HT1080 (cell line): Measurements from ENCODE around the gene C3orf52. TPM values are rescaled to one million over a fixed set of nuclear protein-coding genes. Genes with fewer than 3 reads are reported as not detected.
A peak's percentile ranks its signal among the peaks of the same experiment; 100 is the strongest.

ENCODE experiments used
- DNase-seq: peaks from one replicate; pipeline ENCODE4 v3.0.0-alpha.2; 2015; ENCODE audit warnings: low read depth
- total RNA-seq: library from RNA; depleted of rRNA; stranded (reverse); fragments of >200 nt; shearing (Covaris generic); gene quantifications from 2 replicates; pipeline ENCODE4 v1.2.3, GENCODE V29; 2014

The C3orf52 gene
- total RNA-seq, 1 experiment from 2014 or later: 21.5 TPM

DNA sequence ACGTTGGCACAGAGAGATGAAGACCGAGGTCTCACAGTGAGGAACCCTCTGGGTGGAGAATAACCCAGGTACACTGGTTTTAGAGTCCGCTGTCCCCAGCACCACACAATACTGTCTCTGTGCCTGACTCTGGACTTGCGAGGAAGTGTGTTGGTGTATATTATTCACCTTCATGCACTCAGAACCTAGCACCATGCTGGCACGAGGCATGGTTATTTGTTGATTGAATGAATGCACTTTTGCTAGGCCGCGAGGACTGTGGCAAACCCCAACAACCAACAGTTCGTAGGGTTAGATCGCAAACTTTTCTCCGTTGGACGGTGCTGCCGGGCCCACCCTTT is 484 bp upstream of the C3orf52 start:
- no peak for DNase-seq

DNA sequence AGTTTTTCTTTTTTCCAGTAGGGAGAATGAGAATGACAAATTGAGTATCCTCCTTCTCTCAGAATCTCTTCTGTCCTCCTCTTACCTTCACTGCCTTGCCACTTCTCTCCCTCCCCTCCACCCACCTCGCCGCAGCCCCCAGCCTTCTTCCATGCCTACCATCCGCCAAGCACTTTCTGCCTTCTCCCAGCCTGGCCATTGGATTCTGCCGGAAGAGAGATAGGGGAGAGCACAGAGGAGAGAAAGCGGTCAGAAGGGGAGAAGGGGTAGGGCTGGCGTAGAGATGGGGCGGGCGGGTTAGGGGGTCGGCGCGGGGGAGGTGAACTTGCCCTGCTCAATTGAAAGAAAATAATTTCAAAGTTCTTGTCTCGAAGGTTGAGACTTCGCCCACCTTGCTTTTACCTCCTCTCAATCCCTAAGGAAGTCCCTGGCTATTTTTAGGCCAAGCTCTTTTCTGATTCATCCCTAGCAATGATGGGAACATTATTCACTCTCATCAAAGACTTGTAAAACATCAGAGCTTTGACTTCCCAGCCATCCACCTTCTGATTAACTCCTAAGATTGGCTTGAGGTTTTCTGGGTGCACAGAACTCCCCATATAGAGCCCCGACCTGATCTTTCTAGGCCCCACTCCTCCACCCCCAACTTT is 811 bp downstream of the C3orf52 start:
- DNase-seq: peak; percentile 82

DNA sequence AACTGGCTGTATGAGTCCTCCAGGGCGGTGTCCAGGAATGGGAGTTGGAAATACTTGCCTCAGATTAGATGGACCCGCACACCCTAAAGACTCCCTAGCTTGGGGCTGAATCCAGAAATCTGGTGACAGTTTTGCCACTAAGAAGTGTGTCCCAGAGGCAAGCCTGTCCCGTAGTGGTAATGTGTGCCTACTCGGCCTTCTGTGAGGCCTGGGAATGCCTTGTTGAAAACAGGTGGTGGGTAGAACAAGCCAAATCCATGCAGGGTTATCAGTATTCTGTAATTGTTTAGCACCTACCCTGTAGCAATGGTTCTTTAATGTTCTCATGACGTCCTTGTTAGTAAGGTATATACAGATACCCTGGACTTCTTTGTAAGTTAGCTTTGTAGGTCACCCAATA is 1.6 kb downstream of the C3orf52 start:
- no peak for DNase-seq

DNA sequence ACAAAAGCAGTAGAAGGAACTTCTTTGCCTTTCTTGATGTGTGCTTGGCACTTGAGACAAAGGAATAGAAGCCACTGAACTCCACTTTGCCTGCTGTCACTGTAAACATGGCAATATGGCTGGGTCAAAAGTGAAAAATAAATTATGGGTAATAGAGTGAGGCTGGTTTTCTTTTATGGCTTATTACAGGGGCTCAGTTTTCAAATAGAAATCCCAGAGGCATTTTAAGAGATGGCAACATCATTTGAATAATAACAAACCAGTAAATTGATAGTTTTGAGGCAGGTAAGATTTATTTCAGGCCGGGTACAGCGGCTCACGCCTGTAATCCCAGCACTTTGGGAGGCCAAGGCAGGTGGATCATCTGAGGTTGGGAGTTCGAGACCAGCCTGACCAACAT is 2.8 kb downstream of the C3orf52 start:
- no peak for DNase-seq

DNA sequence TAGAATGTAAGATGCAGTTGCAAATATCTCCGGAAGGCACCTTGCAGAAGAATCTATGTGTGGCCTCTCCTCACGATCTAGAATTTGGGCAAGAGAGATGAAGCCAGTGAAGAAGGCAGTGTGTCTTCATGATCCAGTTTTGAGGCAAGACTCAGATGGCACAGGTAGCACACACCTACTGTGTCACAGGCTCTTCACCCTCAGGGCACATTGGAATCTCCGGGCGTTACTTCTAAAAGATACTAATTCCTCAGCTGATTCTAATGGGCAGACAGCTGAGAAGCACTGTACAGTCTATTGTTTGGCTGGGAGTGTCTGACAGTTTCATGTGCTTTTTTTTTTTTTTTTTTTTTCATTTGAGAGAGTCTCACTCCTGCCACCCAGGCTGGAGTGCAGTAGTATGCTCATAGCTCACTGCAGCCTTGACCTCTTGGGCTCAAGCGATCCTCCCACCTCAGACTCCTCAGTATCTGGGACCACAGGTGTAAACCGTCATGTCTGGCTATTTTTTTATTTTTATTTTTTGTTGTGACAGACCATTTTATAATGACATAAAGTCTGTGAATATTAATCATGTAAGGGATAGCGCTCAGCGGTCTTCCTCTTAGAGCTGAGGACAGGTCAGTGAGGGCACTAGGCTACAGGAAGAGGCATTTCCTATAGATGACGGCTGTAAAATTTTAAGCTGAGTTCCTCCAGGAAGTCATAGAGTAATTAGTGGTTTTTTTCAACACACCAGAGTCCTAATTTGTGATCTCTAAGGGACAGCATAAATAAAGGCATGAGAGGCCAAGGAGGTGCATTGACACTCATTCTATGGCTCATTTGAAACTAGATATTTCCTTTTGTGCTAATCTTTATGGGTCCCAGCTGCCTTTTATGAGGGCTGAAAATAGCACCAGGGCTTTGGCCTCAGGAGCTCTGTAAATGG is 4.0 kb downstream of the C3orf52 start:
- DNase-seq: no peak

DNA sequence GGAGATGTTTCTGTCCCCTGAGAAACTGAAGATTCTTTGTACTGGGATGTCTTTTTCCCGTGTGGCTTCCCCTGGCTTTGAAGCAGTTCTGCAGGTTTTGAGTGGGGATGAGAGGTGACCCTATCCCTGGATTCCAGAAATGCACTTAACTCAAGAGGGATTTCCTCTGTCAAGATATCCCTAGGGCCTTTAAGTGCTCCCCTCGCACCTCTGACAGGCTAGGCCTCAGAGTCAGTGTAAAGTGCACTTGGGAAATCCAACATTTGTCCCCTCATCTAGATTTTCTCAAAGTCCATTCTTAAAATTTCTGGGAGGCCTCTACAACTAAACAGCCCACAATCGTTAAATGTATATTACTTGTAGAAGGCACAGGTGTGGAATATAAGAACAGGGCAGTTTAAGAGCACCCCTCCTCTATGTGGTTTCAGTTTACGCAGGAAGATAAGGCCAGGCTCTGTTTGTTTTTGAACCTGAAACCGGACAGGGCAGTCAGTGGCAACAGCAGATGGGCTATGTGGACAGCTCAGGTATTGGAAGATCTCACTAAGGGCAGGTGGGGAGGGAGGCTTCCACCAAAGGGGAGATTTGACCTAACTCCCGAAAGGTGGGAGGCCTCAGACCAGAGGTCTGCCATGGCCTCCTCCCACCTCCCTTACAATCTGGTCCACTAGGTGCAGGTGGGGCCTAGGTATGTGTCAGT is 4.8 kb downstream of the C3orf52 start:
- DNase-seq: no peak

DNA sequence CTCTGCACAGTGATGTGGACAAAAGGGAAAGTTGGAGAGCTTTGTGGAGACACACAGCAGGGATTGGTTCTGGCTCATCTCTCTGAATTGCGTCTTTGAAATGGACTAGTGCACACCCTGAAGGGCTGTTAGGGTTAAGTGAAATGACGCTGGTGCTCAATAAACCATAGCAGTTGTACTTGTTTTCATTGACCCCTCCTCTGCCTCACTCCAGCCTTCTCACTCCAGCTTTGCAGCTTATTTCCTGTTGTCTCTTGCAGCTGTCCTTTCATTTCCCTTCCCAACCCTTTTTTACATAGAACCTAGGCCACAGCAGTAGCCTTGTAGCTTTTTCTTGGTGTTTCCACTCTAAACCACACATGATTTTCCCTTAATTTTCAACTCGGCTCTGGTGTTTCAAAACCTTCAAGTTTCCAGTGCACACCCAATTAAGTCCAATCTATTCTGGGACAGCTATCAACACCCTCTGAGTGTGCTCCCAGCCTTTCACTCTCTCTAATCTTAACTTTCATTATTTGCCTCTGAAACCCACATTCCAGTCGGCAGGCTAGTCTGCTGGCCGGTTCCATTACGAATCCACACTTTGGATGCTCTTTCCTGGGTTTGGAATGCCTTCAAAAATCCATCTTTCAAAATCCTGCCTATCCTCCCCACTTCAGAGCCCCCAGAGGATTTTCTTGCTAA is 6.4 kb downstream of the C3orf52 start:
- DNase-seq: no peak

DNA sequence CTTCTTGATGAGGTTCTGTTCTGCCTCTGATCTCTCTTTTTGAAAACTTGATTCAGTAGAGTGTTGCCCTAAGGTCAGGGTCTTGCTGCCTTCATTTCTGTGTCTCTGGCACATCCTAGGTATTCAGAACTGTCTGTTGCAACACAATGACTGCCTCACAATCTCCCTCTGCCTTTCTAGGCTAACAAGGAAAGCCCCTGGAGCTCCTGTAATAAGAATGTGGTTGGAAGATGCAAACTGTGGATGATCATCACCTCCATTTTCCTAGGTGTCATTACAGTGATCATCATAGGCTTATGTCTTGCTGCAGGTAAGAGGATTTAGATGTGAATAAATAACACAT is 7.0 kb downstream of the C3orf52 start:
- no peak for DNase-seq

DNA sequence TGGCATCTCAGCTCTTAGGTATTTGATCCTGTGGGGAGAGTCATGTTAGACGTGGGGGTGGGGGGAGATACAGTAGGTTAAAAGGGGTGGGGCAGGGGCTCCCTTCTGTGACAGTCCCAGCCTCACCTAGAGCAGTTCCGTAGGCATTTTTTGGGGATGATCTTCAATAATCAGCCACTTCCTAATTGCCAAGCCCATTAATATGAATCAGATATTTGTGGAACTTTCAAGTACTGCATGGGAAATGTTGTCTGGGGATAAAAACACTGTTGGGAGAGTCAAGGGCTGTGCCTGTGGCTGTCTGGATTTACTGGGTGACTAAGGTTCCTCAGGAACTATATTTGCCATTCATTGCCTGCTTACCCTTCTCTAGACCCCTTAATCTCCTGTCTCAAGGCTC is 9.5 kb downstream of the C3orf52 start:
- DNase-seq: no peak

DNA sequence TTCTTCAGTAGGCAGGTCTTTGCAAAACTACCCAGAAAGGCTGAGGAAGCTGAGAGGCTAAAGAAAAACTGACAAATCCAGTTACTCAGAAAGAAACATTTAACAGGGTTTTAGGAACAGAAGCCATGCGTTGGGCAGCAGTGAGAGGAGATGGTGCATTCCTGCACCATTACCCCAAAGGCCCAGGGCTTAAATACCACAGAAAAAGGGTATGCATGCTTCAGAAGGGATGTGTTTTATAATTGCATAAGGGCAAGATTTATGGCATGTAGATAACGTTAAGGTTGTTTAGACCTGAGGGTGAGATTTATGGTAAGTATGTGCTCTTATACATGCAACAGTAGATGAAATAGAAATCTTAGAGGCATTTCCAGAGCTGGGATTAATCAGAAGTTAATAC is 10.0 kb downstream of the C3orf52 start:
- DNase-seq: no peak

DNA sequence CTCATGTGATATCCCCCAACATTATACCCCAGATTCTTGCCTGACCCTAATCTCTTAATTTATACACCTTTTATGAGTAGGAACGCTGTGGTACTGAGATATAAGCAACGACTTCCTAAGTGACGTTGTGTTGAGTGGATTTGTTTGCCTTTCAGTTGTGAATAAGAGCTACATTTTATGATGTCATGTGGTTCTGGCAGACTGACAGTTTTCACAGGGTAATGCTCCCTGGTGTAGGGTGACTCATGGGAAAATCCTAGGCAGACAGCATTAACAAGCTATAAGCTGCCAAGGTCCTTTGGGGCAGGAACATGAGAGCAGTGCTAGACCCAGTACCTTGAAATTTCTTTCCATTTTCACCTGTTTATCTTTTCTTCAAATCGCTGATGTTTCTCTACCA is 11.2 kb downstream of the C3orf52 start:
- peak; percentile 100 for DNase-seq

DNA sequence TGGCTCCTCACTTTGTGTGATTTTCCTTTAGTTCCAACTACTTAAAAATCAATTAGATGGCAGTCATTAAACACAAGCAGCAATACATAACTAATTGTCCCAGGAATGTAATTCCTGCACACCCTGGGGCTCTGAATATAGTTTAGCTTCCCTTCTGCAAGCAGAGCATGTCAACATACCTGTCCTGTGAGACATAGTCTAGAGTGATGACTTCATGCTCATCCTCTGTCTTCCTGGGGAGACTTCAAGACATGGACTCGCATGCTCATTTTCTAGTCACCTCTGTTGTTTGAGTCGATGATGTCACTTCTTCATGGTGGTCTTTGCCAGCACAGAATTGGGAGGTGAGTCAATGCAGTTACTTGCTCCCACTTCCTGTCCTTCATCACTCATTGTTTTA is 15.7 kb downstream of the C3orf52 start:
- DNase-seq: peak; percentile 99

DNA sequence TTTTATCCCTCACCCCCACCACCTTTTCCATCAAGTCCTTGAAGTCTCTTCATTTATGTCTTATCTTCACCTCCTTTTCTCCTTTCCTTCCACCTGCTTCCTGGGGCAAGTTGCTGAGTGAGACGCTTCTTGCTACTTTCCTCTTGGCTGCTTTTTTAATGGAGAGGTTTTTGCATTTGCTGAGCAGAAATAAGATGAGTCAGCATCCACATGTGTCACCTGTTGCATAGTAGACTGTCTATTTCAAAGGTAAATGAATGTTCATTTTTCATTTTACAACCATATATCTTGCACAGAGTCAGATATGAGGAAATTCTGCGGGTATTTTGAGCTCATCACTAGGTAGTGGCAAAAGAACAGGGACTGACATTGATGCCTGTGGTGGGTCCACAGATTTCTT is 18.6 kb downstream of the C3orf52 start:
- no peak for DNase-seq

DNA sequence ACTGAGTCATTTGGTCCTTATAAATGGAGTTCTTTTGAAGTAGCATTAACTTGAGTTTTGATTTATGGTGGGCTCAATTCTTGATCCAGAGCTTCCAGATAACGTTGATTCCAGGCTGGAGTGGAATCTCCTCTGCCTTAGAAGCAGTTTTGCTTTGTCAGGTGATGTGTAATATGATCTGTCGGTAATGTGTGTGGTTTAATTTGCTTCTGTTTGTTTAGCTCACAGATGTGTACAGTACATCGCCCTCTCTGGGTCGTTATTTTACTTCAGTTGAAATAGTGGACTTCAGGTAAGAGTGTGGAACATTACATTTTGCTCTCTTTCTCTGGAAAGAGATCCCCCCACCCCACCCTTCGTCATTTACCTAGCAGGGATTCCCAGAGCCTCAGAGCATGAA is 23.1 kb downstream of the C3orf52 start:
- DNase-seq: no peak

DNA sequence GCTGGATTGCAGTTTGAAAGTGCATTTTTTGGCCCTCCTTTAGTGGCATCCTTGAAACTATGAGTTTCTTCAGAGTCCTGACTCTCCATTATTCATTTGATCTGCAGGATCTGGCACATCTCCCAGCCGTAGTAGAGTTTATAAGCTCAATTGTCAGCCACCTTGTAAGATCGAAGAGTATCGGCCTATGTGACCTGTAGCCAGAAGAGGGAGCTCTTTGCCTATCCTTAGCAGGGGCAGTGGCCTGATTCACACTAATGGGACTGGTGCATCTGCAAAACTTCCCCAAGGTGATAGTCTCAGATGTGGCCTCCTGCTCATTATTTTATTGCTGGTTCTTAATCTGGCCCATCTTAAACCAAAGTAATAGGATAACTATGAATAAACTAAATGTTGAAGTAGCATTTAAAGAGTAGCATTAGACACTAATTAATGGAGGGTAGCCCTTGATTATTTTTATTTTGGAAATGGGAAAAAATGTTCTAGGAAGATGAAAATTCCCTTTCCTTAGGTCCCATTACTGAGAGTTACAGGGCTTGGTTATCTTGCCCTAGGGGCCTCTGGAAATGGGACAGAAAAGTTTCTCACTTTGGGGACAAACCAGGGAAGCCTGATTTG is 25.7 kb downstream of the C3orf52 start:
- peak; percentile 55 for DNase-seq

DNA sequence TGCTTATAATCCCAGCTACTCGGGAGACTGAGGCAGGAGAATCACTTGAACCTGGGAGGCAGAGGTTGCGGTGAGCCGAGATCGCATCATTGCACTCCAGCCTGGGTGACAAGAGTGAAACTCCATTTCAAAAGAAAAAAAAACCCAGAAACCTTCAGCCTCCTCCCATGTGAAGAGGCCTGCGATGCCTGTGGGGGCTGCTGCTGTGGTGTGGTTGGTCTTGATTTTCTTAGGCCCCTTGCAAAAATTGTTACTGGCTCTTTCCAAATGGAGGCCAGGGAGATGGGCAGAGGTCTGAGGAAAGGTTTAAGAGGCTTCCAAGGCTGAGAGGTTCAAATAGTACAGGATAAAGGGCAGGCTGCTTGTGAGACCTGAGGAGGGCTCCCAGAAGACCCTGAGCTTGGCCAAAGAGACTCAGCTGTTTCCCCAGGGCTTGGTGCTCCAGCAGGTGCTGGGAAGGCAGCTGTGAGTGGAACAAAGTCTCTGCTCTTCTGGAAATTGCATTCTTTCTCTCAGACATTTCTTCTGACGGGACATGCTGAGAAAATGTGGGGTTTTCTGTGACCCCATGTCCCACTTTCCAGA is 28.5 kb downstream of the C3orf52 start:
- DNase-seq: no peak

DNA sequence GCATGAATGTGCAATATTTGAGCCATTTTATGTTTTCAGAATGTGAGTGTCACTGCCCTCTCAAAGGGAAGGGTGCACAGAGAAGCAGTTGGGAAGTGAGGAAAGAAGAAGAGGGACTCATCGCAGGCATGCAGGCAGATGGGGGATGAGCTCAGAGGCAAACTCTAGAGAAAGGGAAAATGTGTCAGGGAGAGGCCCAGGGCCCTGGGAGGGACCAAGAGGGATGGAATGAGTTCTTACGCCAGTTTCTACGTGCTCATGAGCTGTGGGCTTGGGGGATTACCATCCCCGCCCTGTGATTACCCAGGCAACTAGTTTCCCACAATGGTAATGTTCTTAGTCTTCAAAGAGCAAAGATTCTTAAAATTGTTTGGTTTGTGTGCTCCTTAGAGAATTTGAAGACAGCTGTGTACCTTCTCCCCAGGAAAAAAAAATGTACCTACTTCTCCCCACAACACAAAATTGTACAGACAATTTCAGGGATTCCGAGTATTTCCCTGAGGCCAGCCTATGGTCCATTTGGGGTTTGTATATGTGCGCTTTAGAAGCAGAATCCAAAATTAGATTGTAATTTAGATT is 29.1 kb downstream of the C3orf52 start:
- DNase-seq: no peak

DNA sequence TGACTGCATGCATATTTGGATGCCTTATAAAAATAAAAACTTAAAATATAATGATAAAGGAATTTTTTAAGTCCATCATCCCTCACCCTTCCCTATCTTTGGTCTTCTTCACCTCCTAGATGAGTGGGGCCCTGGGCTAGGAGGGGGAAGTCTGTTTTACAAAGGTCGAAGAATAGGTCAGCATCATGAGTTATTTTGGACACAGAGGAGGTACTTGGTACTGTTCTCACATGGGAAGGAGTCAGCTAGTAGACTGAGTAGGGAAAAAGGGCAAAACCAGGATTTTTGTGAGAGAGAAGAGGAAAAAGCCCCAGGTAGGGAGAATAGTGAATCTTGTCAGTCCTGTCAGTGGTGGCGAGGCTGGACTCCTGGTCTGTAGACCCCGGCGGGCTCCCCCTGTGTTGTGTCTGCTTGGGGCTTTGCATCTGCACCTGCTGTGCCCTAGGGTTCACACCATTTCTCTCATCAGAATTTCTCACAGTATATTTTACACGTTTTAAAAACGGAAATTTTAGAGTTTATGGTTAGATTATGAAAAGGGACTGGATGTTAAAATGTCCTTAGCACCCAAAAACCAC is 29.7 kb downstream of the C3orf52 start:
- no peak for DNase-seq

DNA sequence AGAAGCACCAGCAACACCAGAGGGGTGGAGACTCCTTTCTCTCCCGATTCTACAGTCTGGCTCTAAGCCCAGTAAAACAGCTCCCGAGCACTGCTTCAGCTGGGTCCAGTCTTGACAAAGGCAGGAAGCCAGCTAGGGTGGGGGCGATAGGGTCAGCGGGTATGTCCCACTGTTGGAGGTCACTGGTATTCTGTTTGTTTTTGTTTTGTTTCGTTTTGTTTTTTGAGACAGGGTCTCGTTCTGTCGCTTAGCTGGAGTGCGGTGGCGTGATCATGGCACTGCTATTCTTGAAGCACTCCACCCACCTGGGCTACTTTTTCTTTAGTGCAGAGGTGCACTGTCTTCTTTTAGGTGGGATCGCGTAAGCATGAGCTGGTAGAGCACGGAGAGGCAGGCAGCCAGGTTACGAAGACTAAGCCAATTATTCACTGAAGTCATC is 30.6 kb downstream of the C3orf52 start:
- DNase-seq: no peak

DNA sequence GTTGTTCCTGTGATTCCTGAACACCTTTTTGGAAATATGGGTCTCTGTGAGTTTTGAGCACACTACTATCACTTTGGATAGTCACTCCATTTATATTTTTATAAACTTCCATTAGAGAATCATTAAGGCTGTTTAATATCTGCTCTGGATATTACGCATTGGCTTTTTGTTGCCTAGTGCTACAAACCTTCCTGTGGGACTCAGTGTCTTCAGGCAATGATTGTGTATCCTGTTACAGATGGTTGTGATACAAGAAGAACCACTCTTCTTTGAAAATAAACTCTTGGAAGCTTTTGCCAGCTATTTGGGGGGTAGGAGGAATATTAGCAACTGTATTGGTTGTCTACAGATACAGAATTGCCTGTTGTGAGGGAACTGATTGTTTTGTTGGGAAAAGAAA is 31.2 kb downstream of the C3orf52 start:
- DNase-seq: no peak
